Neuronal stem cell (in vitro differentiated cells): Measurements from ENCODE around the gene CD58.
"Not testable (repeated sequence)": the region's sequence is repeated elsewhere in the genome, so short reads cannot be mapped to it uniquely, and the experiment has no call there.

Source experiments
- DNase-seq: peaks from one replicate; pipeline ENCODE4 v3.0.0-alpha.2; 2013; ENCODE audit warnings: low spot score
- H2AFZ ChIP-seq: one replicate; pipeline ENCODE4 v1.6.1; 2013; ENCODE audit warnings: mild to moderate bottlenecking, low read length, inconsistent platforms
- H2AK5ac ChIP-seq: 2 replicates; pipeline ENCODE4 v1.6.1; 2013; ENCODE audit warnings: low read depth, mild to moderate bottlenecking, inconsistent platforms, low read length, moderate library complexity, mixed read lengths
- H2BK120ac ChIP-seq: 2 replicates; pipeline ENCODE4 v1.6.1; 2013; ENCODE audit warnings: low read depth, mild to moderate bottlenecking, inconsistent platforms, low read length, moderate library complexity, mixed read lengths
- H2BK12ac ChIP-seq: one replicate; pipeline ENCODE4 v1.6.1; 2013; ENCODE audit warnings: low read length, inconsistent platforms
- H2BK15ac ChIP-seq: 2 replicates; pipeline ENCODE4 v1.6.1; 2013; ENCODE audit warnings: mild to moderate bottlenecking, low read length, inconsistent platforms, mixed read lengths
- H2BK5ac ChIP-seq: one replicate; pipeline ENCODE4 v1.6.1; 2013; ENCODE audit warnings: inconsistent platforms, mild to moderate bottlenecking, low read length, moderate library complexity
- H3K14ac ChIP-seq: one replicate; pipeline ENCODE4 v1.6.1; 2013; ENCODE audit warnings: low read length, inconsistent platforms
- H3K18ac ChIP-seq: 2 replicates; pipeline ENCODE4 v1.6.1; 2013; ENCODE audit warnings: low read length, inconsistent platforms
- H3K23ac ChIP-seq: 2 replicates; pipeline ENCODE4 v1.6.1; 2013; ENCODE audit warnings: low read depth, mild to moderate bottlenecking, mixed read lengths, low read length, inconsistent platforms; ENCODE audit not compliant: poor library complexity
- H3K27ac ChIP-seq: replicated peaks from 3 replicates; pipeline ENCODE4 v1.5.1; 2013; ENCODE audit warnings: low read length, inconsistent platforms
- H3K27me3 ChIP-seq, 3 experiments: 2 replicates each; pipeline ENCODE4 v1.6.1; 2013; ENCODE audit warnings: low read length in 3 of 3, mild to moderate bottlenecking in 2 of 3, inconsistent platforms in 1 of 3, low read depth in 1 of 3, mixed read lengths in 1 of 3, moderate library complexity in 1 of 3; ENCODE audit not compliant: control insufficient read depth in 3 of 3, insufficient read depth in 3 of 3
- H3K36me3 ChIP-seq, 2 donors: replicated peaks in 1 of 2; 2 replicates each; pipeline ENCODE4 v1.6.1; 2013; ENCODE audit warnings: low read length in 2 of 2; ENCODE audit not compliant: control insufficient read depth in 2 of 2, insufficient read depth in 2 of 2
- H3K4ac ChIP-seq: 2 replicates; pipeline ENCODE4 v1.6.1; 2013; ENCODE audit warnings: inconsistent platforms, mild to moderate bottlenecking, low read length, moderate library complexity
- H3K4me1 ChIP-seq, 2 donors: 1 replicate in 1 of 2; 2 replicates in 1 of 2; pipeline ENCODE4 v1.6.1; 2013; ENCODE audit warnings: low read length in 2 of 2, low read depth in 1 of 2; ENCODE audit not compliant: control insufficient read depth in 2 of 2, insufficient read depth in 1 of 2
- H3K4me2 ChIP-seq: one replicate; pipeline ENCODE4 v1.6.1; 2013; ENCODE audit warnings: mild to moderate bottlenecking, low read length, inconsistent platforms; ENCODE audit not compliant: insufficient read depth, poor library complexity, severe bottlenecking
- H3K4me3 ChIP-seq, 2 donors: 2 replicates each; pipeline ENCODE4 v1.5.1; 2013; ENCODE audit warnings: low read length in 2 of 2, mild to moderate bottlenecking in 2 of 2, inconsistent platforms in 1 of 2, moderate library complexity in 1 of 2
- H3K79me1 ChIP-seq: one replicate; pipeline ENCODE4 v1.6.1; 2013; ENCODE audit warnings: low read depth, mild to moderate bottlenecking, inconsistent platforms, low read length, moderate library complexity
- H3K9ac ChIP-seq: one replicate; pipeline ENCODE4 v1.6.1; 2013; ENCODE audit warnings: mild to moderate bottlenecking, low read depth, low read length, inconsistent platforms; ENCODE audit not compliant: poor library complexity
- H3K9me3 ChIP-seq, 2 donors: replicated peaks in 1 of 2; 2 replicates each; pipeline versions ENCODE3 to v1.6.1; 2013; ENCODE audit warnings: low read length in 2 of 2, mild to moderate bottlenecking in 2 of 2, inconsistent platforms in 1 of 2, low read depth in 1 of 2, mixed read lengths in 1 of 2, moderate library complexity in 1 of 2; ENCODE audit not compliant: control insufficient read depth in 2 of 2, insufficient read depth in 1 of 2
- H4K8ac ChIP-seq: one replicate; pipeline ENCODE4 v1.6.1; 2013; ENCODE audit warnings: low read depth, mild to moderate bottlenecking, inconsistent platforms, low read length, moderate library complexity
- H4K91ac ChIP-seq: one replicate; pipeline ENCODE4 v1.6.1; 2013; ENCODE audit warnings: low read length, low read depth, mild to moderate bottlenecking, inconsistent platforms; ENCODE audit not compliant: poor library complexity
- WGBS, 2 donors: extraction: QIAGEN DNeasy Blood & Tissue Kit; methylation state at CpG; one replicate each; pipeline ENCODE4 v1.1.7; 2013; ENCODE audit warnings: missing lambda C conversion rate in 2 of 2, mixed read lengths in 1 of 2; ENCODE audit not compliant: insufficient read length in 2 of 2, insufficient replicate concordance in 1 of 2; ENCODE audit errors: extremely low coverage in 2 of 2; 5-methylcytosine and 5-hydroxymethylcytosine counted together

Gene CD58

GRCh38 chr1:116603646-116604045 lies 32.8 kb upstream of the CD58 start:
- not testable (repeated sequence) for H4K8ac ChIP-seq, H3K14ac ChIP-seq, H3K4me1 ChIP-seq, H2BK5ac ChIP-seq, H3K27ac ChIP-seq, H3K36me3 ChIP-seq, H3K9ac ChIP-seq, H2BK12ac ChIP-seq, H2AK5ac ChIP-seq, H4K91ac ChIP-seq, H2BK120ac ChIP-seq, H3K9me3 ChIP-seq, H3K79me1 ChIP-seq, H3K18ac ChIP-seq, H3K4ac ChIP-seq, H3K4me2 ChIP-seq, H2BK15ac ChIP-seq, H3K23ac ChIP-seq, H3K4me3 ChIP-seq, H2AFZ ChIP-seq, DNase-seq, H3K27me3 ChIP-seq
- no CpG with 5 or more reads among the region's 21 CpGs for WGBS, 2 donors

GRCh38 chr1:116599369-116599768 lies 28.5 kb upstream of the CD58 start:
- DNase-seq, H3K9ac ChIP-seq, H4K91ac ChIP-seq, H3K4me2 ChIP-seq, H2BK15ac ChIP-seq, H3K9me3 ChIP-seq, H3K4me1 ChIP-seq, H2BK120ac ChIP-seq, H3K4me3 ChIP-seq, H3K4ac ChIP-seq, H3K27me3 ChIP-seq, H2BK12ac ChIP-seq, H3K79me1 ChIP-seq, H2BK5ac ChIP-seq, H3K23ac ChIP-seq, H3K18ac ChIP-seq, H3K27ac ChIP-seq, H2AK5ac ChIP-seq, H4K8ac ChIP-seq, H2AFZ ChIP-seq, H3K14ac ChIP-seq, H3K36me3 ChIP-seq: not testable (repeated sequence)
- no CpG with 5 or more reads among the region's 2 CpGs for WGBS, 2 donors

GRCh38 chr1:116598420-116599036 lies 27.7 kb upstream of the CD58 start:
- not testable (repeated sequence) for H3K23ac ChIP-seq, H3K18ac ChIP-seq, H3K14ac ChIP-seq, H3K9ac ChIP-seq, H3K79me1 ChIP-seq, H3K27me3 ChIP-seq, H2BK15ac ChIP-seq, H3K4me1 ChIP-seq, H3K9me3 ChIP-seq, H4K91ac ChIP-seq, H2BK5ac ChIP-seq, H3K4ac ChIP-seq, H2BK120ac ChIP-seq, H4K8ac ChIP-seq, H3K4me3 ChIP-seq, H3K4me2 ChIP-seq, H2AK5ac ChIP-seq, H3K36me3 ChIP-seq, H2AFZ ChIP-seq, DNase-seq, H3K27ac ChIP-seq
- no CpG with 5 or more reads among the region's 11 CpGs for WGBS, 2 donors
- H2BK12ac ChIP-seq: peak overlapping the region; percentile 41

- not testable (repeated sequence) for H3K36me3 ChIP-seq, H3K4ac ChIP-seq, H2AK5ac ChIP-seq, H3K23ac ChIP-seq, H3K4me2 ChIP-seq, H3K14ac ChIP-seq, H3K4me1 ChIP-seq, H4K8ac ChIP-seq, H2AFZ ChIP-seq, H3K27ac ChIP-seq, H3K4me3 ChIP-seq, H3K18ac ChIP-seq, DNase-seq, H3K9me3 ChIP-seq, H2BK5ac ChIP-seq, H3K9ac ChIP-seq, H2BK12ac ChIP-seq, H4K91ac ChIP-seq, H3K27me3 ChIP-seq, H3K79me1 ChIP-seq, H2BK120ac ChIP-seq, H2BK15ac ChIP-seq
- no CpG with 5 or more reads among the region's 2 CpGs for WGBS, 2 donors
Observed at GRCh38 chr1:116597388-116597787, 26.6 kb upstream of the CD58 start.
